H1 (cell line): ENCODE data around the gene SH2D7. TPM values are rescaled to one million over a fixed set of nuclear protein-coding genes. Genes with fewer than 3 reads are reported as not detected.

ENCODE experiments used
- ASH2L ChIP-seq: fragments of 200-600, 300-600 bp; sonication (generic); IDR thresholded peaks from one replicate; pipeline ENCODE4 v1.7.1; 2017; ENCODE audit warnings: low read length
- CHD1 ChIP-seq: IDR thresholded peaks from 2 replicates; pipeline ENCODE4 v1.6.1; 2012; ENCODE audit warnings: low read depth, low read length, improper control_type of control experiment
- CTBP2 ChIP-seq: IDR thresholded peaks from 2 replicates; pipeline ENCODE4 v1.7.0; 2011; ENCODE audit warnings: borderline replicate concordance, mild to moderate bottlenecking, moderate library complexity, mixed read lengths, low read length; ENCODE audit not compliant: insufficient read depth, insufficient read length
- EGR1 ChIP-seq: IDR thresholded peaks from 2 replicates; pipeline ENCODE4 v1.6.1; 2011; ENCODE audit warnings: low read depth, low read length, borderline replicate concordance
- MAFK ChIP-seq: IDR thresholded peaks from 2 replicates; pipeline ENCODE4 v1.6.1; 2012; ENCODE audit warnings: low read depth, mild to moderate bottlenecking, improper control_type of control experiment, low read length
- SP2 ChIP-seq: IDR thresholded peaks from 2 replicates; pipeline ENCODE4 v1.6.1; 2012; ENCODE audit warnings: mild to moderate bottlenecking, low read length, inconsistent platforms
- SRF ChIP-seq: IDR thresholded peaks from 2 replicates; pipeline ENCODE4 v1.6.1; 2011; ENCODE audit warnings: mild to moderate bottlenecking, low read depth, low read length, moderate library complexity
- ZNF274 ChIP-seq: IDR thresholded peaks from 2 replicates; pipeline ENCODE4 v1.7.0; 2012; ENCODE audit warnings: low read length, borderline replicate concordance; ENCODE audit errors: extremely low read depth
- polyA plus RNA-seq, 7 experiments: library from polyadenylated mRNA; depleted of rRNA in 3 of 7; stranded (reverse) in 5 of 7; unstranded in 2 of 7; fragments of >200 nt in 5 of 7; fragments of 200-250 nt in 2 of 7; gene quantifications; 1 replicate in 5 of 7; 2 replicates in 1 of 7; 4 replicates in 1 of 7; pipeline versions ENCODE4 v1.2.1 to v1.2.3, GENCODE V29; 2011 to 2013; ENCODE audit warnings: missing spikeins in 2 of 7, mixed read lengths in 2 of 7
- total RNA-seq: library from RNA; stranded (reverse); fragmentation: NEBNext Ultra II Directional; extraction: Animal tissue kit (Norgen Biotek cat#: 25700); gene quantifications from 2 replicates; pipeline ENCODE4 v1.2.1, GENCODE V29; 2021
- TF ChIP-seq, protein P1 (sequence below): fragments of 300-600 bp; sonication (generic); IDR thresholded peaks from 2 replicates; pipeline ENCODE4 v1.7.1; 2012; ENCODE audit warnings: low read length, moderate library complexity, mild to moderate bottlenecking, inconsistent platforms; ENCODE audit not compliant: insufficient replicate concordance
- TF ChIP-seq, protein P2 (sequence below): IDR thresholded peaks from 2 replicates; pipeline ENCODE4 v1.6.1; 2011; ENCODE audit warnings: low read depth, mild to moderate bottlenecking, low read length; ENCODE audit not compliant: insufficient read depth

SH2D7 gene
- total and polyA plus RNA-seq, 2 of the 8 experiments (the other 6 are each of a cell fraction or from before 2014, with no cell fraction given): not detected

DNA sequence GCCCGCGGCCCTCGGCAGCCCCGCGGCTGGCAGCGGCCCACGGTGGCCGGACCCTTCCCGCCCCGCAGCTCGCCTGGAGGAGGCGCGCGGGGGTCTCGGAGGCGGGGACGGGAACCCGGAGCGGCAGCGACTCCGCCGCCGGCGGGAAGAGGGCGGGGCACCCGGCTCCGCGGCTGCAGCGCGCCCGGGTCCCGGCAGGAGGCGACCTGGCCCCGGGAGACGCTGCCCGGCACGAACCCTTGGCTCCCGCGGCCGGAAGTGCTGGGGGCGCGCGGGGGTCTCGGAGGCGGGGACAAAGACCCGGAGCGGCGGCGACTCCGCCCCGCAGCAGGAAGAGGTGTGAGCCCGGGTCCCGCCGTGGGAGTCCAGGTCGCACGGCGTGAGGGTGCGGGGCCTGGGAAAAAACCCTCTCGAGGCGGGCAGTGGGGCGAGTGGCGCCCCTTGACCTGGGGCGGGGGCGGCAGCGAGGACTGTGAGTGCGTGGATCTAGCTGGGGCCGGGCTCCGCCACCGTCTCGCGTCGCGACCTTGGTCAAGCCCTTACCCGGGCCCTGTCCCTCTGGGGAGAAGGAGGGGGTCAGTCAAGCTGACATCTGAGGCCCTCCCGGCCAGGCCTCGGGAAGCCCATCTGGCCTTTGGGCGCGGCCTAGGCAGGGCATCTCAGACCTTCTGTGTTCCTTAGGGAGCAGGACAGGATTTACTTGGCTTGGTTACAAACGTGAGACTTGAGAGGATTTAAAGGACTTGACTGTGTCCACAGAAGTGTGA is 39.1 kb downstream of the SH2D7 start, which contains the start of gene CIB2 (continued):
- TF ChIP-seq, protein P1, sequence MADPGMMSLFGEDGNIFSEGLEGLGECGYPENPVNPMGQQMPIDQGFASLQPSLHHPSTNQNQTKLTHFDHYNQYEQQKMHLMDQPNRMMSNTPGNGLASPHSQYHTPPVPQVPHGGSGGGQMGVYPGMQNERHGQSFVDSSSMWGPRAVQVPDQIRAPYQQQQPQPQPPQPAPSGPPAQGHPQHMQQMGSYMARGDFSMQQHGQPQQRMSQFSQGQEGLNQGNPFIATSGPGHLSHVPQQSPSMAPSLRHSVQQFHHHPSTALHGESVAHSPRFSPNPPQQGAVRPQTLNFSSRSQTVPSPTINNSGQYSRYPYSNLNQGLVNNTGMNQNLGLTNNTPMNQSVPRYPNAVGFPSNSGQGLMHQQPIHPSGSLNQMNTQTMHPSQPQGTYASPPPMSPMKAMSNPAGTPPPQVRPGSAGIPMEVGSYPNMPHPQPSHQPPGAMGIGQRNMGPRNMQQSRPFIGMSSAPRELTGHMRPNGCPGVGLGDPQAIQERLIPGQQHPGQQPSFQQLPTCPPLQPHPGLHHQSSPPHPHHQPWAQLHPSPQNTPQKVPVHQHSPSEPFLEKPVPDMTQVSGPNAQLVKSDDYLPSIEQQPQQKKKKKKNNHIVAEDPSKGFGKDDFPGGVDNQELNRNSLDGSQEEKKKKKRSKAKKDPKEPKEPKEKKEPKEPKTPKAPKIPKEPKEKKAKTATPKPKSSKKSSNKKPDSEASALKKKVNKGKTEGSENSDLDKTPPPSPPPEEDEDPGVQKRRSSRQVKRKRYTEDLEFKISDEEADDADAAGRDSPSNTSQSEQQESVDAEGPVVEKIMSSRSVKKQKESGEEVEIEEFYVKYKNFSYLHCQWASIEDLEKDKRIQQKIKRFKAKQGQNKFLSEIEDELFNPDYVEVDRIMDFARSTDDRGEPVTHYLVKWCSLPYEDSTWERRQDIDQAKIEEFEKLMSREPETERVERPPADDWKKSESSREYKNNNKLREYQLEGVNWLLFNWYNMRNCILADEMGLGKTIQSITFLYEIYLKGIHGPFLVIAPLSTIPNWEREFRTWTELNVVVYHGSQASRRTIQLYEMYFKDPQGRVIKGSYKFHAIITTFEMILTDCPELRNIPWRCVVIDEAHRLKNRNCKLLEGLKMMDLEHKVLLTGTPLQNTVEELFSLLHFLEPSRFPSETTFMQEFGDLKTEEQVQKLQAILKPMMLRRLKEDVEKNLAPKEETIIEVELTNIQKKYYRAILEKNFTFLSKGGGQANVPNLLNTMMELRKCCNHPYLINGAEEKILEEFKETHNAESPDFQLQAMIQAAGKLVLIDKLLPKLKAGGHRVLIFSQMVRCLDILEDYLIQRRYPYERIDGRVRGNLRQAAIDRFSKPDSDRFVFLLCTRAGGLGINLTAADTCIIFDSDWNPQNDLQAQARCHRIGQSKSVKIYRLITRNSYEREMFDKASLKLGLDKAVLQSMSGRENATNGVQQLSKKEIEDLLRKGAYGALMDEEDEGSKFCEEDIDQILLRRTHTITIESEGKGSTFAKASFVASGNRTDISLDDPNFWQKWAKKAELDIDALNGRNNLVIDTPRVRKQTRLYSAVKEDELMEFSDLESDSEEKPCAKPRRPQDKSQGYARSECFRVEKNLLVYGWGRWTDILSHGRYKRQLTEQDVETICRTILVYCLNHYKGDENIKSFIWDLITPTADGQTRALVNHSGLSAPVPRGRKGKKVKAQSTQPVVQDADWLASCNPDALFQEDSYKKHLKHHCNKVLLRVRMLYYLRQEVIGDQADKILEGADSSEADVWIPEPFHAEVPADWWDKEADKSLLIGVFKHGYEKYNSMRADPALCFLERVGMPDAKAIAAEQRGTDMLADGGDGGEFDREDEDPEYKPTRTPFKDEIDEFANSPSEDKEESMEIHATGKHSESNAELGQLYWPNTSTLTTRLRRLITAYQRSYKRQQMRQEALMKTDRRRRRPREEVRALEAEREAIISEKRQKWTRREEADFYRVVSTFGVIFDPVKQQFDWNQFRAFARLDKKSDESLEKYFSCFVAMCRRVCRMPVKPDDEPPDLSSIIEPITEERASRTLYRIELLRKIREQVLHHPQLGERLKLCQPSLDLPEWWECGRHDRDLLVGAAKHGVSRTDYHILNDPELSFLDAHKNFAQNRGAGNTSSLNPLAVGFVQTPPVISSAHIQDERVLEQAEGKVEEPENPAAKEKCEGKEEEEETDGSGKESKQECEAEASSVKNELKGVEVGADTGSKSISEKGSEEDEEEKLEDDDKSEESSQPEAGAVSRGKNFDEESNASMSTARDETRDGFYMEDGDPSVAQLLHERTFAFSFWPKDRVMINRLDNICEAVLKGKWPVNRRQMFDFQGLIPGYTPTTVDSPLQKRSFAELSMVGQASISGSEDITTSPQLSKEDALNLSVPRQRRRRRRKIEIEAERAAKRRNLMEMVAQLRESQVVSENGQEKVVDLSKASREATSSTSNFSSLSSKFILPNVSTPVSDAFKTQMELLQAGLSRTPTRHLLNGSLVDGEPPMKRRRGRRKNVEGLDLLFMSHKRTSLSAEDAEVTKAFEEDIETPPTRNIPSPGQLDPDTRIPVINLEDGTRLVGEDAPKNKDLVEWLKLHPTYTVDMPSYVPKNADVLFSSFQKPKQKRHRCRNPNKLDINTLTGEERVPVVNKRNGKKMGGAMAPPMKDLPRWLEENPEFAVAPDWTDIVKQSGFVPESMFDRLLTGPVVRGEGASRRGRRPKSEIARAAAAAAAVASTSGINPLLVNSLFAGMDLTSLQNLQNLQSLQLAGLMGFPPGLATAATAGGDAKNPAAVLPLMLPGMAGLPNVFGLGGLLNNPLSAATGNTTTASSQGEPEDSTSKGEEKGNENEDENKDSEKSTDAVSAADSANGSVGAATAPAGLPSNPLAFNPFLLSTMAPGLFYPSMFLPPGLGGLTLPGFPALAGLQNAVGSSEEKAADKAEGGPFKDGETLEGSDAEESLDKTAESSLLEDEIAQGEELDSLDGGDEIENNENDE: no peak
- TF ChIP-seq ASH2L (no peak), SP2 (no peak), SRF (no peak), CTBP2 (no peak), ZNF274 (no peak), MAFK (no peak), CHD1 (no peak), EGR1 (no peak; the same call in 1 of the 2 replicates)
- TF ChIP-seq, protein P2, sequence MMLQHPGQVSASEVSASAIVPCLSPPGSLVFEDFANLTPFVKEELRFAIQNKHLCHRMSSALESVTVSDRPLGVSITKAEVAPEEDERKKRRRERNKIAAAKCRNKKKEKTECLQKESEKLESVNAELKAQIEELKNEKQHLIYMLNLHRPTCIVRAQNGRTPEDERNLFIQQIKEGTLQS: no peak
